VCaP (cell line): Measurements from ENCODE around the gene MYMK.

Source experiments
- H3K27ac ChIP-seq: fragments of 450-650 bp; 2 replicates; pipeline ENCODE4 v1.5.1; 2017
- TF ChIP-seq, protein P1 (sequence below): fragments of 450-650 bp; conservative IDR thresholded peaks from 2 replicates; pipeline ENCODE4 v1.5.1; 2017; ENCODE audit warnings: mild to moderate bottlenecking, moderate library complexity

The MYMK gene

DNA sequence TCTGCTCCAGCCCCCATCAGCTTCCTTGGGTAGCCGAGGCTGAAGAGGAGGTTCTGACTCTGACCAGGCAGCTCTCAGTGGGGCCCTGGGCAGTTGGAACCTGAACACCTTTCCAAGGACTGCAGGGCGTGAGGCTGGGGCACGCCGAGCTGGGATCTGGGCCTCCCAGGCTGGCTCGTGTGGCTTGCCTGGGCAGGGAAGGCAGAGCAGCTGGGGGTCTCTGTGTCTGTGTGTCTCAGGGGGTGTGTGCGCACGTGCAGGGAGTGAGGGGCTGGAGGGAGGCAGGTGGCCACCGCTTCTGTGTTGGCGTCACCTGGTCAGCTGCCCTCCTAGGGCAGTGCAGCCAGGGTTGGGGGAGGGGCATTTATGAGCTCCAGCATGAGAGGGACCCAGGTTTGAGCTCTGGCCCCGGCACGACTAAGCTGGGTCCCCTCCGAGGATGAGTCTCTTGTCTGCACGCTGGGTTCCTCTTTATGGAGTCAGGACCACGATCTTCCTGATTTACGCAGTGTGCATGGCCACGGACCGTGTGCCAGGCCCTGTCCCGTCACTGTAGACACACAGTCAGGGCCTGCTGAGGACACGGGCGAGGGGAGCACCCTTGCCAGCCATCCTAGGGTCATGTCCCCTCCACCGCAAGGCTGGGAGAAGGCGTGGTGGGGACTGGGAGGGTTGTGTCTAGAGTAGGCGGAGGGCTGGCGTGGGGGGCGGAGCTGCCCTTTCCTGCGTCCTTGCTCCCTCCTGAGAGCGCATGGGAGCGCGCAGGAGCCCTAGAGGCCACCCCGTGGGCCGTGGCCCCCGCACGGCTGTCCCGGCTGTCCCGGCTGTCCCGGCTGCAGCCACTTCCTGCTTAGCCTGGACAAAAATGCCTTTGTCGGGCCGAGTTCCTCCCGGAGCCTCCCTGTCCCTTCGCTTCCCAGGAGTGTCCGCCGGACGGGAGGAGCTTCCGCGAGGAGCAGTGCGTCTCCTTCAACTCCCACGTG, 14.4 kb upstream of the MYMK start:
- H3K27ac ChIP-seq = peak overlapping the region; percentile 20; the same call in 1 of the 2 replicates
- TF ChIP-seq, protein P1, sequence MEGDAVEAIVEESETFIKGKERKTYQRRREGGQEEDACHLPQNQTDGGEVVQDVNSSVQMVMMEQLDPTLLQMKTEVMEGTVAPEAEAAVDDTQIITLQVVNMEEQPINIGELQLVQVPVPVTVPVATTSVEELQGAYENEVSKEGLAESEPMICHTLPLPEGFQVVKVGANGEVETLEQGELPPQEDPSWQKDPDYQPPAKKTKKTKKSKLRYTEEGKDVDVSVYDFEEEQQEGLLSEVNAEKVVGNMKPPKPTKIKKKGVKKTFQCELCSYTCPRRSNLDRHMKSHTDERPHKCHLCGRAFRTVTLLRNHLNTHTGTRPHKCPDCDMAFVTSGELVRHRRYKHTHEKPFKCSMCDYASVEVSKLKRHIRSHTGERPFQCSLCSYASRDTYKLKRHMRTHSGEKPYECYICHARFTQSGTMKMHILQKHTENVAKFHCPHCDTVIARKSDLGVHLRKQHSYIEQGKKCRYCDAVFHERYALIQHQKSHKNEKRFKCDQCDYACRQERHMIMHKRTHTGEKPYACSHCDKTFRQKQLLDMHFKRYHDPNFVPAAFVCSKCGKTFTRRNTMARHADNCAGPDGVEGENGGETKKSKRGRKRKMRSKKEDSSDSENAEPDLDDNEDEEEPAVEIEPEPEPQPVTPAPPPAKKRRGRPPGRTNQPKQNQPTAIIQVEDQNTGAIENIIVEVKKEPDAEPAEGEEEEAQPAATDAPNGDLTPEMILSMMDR = no peak

DNA sequence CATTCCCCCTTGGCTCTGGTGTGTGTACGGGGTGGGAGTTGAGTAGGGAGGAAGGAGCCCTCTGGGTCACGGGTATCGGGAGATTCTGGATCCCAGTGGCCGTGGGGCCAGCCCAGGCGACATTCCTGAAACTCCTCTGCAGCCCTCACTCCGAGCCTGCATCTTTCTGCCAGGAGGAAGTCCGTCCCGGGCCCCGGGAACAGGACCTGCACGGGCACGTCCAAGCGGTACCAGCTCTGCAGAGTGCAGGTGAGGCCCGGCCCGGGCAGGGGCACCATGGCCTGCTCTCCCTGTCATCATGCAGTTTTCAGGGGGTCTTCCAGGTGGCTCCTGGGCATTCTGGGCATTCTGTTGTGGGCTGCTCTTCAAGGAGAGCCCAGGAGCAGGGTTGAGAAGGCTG, 13.4 kb upstream of the MYMK start:
- TF ChIP-seq, protein P1 = no peak
- no peak overlapping the region for H3K27ac ChIP-seq

DNA sequence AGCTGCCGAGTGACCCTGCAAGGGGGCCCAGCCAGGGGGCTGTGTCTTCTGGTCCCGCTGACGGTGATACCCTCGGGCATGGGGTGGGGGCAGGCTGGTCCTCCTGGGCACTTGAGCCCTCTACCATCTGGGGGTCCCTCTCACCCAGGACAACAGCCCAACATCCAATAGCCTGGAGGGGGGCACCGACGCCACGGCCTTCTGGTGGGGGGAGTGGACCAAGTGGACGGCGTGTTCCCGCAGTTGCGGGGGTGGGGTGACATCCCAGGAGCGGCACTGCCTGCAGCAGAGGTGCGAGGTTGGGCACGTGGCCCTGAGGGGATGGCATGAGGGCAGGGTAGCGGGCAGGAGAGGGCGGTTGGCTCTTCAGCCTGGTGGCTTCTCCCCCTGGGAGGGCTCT, 12.5 kb upstream of the MYMK start:
- TF ChIP-seq, protein P1 = no peak
- no peak overlapping the region for H3K27ac ChIP-seq

DNA sequence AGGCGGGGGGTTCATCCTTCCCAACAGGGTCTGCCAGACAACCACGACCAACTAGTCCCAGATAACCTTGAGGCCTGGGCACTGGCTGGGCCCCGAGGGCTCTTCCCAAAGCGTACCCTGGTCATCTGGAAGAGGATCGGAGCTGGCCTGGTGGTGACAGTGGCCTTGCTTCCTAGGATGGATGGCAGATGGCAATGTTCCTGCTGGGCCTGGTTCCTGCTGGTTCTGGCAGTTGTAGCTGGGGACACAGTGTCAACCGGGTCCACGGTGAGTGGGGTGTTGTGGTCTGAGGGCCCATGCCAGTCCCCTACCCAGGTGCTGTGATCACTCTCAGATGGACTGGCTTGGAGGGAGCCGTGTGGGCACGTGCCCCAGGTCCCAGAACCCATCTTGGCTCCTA, 11.8 kb upstream of the MYMK start:
- H3K27ac ChIP-seq = no peak overlapping the region
- TF ChIP-seq, protein P1 = no peak

DNA sequence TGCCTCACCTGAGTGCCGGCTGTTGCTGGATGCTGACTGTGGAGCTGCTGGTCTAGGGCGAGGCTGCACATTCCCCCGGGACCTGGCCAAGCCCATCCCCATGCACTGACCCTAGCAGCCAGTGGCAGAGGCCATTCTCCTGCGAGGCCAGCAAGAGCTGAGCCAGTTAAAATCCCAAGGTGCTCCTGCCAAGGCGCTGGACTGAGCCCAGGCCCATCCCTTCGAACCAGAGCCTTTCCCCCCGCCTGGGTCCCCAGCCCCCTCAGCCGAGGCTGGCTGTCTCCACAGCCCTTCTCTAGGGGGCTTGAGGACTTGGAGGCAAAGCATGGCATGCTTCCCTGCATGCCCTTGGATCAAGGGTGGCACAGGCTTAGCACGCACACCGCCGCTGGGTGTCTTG, 11.3 kb upstream of the MYMK start:
- TF ChIP-seq, protein P1 = no peak
- no peak overlapping the region for H3K27ac ChIP-seq

DNA sequence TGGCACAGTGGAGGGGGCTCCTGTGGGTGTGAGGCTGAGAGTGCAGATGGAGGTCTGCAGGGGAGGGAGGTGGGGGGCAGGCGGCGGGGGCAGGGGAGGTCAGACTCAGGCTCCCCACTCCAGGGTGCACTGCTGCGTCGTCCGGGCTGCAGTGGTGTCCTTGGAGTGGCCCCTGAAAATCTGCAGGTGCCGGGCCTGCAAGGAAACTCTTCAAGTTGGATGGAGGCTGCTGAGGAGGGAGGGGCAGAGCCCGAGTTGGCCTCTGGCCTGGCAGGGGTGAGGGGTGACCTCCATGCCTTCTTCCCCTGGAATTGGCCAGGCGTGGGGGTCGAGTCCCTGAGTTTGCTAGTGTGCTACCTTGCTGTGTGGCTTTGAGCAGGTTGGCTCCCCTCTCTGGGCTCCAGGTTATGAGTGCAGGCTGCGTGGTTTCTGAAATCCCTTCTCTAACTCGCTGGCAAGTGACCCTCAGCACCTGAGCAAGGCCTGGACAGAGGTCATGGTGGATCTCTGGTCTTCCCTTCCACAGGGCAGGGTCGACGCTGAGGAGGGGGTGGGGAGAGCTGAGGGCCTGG, 10.6 kb upstream of the MYMK start:
- no peak overlapping the region; the same call in 1 of the 2 replicates for H3K27ac ChIP-seq
- TF ChIP-seq, protein P1 = no peak

DNA sequence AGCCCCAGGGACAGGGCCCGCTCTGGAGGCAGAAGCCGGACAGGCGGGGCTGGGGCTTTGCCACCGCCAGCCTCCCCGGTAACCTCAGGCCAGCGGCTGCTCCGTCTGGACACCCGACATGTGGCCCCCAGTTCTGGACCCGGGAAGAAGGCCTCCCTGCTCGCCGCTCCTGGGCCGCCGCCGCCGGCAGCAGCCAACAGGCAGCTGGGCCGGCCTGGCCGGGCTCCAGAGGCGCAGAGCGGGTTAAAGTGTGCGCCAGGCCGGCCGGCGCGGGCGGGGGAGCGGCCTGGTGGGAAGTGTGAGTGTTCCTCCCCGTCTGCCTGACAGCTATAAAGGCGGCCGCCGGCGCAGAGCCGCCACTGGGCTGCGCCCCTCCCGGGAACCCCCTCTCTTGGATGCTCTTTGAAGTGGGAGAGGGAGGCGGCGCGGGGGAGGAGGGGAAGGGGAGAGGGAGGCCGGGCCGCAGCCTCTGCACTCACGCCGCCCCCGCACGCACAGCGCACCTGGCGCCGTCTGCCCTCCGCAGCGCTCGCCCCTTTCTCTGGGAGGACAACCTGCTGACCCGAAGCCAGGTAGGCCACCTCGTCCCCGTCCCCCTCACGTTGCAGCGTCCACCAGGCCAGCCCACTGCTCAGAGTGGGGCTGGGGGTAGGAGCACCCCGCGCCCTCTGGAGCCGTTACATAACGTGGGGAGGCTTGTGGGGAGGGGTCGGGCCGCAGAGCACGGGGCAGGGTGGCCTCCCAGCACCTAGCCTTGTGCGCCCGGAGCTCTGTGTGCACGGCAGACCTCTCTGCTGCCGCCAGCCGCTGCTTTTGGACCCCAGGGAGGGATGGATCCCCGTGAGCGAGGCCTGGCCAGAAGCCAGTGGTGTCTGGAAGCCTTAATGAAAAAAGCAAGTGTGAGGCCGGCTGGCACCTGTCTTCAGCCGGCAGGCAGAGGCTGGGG, 9.9 kb upstream of the MYMK start, which contains the start of gene ADAMTSL2:
Gene ADAMTSL2, plus strand, starts transcription at position 359 of the 946 bp plus-strand sequence. CDS start 2,009 bp downstream, outside the sequence.
- peak within 1 kb of the TSS; percentile 55; the same call in 1 of the 2 replicates for H3K27ac ChIP-seq
- TF ChIP-seq, protein P1 = no peak
